ENCODE data around the gene C1orf35.

Gene C1orf35

DNA sequence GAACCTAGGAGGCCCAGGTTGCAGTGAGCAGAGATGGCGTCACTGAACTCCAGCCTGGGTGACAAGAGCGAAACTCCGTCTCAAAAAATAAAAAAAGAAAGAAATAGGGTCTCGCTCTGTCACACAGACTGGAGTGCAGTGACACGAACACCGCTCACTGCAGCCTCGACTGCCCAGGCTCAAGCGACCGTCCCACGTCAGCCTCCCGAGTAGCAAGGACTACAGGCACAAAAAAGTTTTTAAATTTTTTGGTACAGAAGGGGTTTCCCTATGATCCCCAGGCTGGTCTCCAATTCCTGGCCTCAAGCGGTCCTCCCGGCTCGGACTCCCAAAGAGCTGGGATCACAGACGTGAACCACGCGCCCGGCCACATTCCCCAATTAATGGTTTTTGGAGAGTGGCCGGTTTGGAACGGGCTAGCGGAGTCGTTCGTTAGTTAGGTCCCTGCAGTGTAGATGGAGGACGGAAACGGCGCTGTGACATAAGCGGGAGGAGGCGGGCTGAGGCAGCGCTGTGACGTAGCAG is 36.3 kb upstream of the C1orf35 start:
- Histone ChIP-seq H3K27me3 (ENCODE audit: insufficient read depth, poor library complexity, severe bottlenecking) (no peaks in the 10 kb centered on the region), H3K27ac (replicated peaks) (peak overlapping the region; percentile 75), H3K4me3 (replicated peaks; ENCODE audit: insufficient read depth, low read length) (peak overlapping the region; percentile 97)
- DNase-seq (ENCODE audit: low read depth in 1 of 2, low spot score in 1 of 2): no peak
- TF ChIP-seq GABPA (IDR thresholded peaks at IDR 0.05; ENCODE audit: low read depth) (no peak), POLR2AphosphoS5 (IDR thresholded peaks at IDR 0.05; ENCODE audit: low read depth) (peak; percentile 43; the same call in 1 of the 2 replicates), SPI1 (IDR thresholded peaks at IDR 0.05; ENCODE audit: borderline replicate concordance, low read depth) (no peak)
- TF ChIP-seq, protein P1, sequence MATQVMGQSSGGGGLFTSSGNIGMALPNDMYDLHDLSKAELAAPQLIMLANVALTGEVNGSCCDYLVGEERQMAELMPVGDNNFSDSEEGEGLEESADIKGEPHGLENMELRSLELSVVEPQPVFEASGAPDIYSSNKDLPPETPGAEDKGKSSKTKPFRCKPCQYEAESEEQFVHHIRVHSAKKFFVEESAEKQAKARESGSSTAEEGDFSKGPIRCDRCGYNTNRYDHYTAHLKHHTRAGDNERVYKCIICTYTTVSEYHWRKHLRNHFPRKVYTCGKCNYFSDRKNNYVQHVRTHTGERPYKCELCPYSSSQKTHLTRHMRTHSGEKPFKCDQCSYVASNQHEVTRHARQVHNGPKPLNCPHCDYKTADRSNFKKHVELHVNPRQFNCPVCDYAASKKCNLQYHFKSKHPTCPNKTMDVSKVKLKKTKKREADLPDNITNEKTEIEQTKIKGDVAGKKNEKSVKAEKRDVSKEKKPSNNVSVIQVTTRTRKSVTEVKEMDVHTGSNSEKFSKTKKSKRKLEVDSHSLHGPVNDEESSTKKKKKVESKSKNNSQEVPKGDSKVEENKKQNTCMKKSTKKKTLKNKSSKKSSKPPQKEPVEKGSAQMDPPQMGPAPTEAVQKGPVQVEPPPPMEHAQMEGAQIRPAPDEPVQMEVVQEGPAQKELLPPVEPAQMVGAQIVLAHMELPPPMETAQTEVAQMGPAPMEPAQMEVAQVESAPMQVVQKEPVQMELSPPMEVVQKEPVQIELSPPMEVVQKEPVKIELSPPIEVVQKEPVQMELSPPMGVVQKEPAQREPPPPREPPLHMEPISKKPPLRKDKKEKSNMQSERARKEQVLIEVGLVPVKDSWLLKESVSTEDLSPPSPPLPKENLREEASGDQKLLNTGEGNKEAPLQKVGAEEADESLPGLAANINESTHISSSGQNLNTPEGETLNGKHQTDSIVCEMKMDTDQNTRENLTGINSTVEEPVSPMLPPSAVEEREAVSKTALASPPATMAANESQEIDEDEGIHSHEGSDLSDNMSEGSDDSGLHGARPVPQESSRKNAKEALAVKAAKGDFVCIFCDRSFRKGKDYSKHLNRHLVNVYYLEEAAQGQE (IDR thresholded peaks at IDR 0.05; ENCODE audit: insufficient replicate concordance, low read depth): no peak
- TF ChIP-seq, protein P2, sequence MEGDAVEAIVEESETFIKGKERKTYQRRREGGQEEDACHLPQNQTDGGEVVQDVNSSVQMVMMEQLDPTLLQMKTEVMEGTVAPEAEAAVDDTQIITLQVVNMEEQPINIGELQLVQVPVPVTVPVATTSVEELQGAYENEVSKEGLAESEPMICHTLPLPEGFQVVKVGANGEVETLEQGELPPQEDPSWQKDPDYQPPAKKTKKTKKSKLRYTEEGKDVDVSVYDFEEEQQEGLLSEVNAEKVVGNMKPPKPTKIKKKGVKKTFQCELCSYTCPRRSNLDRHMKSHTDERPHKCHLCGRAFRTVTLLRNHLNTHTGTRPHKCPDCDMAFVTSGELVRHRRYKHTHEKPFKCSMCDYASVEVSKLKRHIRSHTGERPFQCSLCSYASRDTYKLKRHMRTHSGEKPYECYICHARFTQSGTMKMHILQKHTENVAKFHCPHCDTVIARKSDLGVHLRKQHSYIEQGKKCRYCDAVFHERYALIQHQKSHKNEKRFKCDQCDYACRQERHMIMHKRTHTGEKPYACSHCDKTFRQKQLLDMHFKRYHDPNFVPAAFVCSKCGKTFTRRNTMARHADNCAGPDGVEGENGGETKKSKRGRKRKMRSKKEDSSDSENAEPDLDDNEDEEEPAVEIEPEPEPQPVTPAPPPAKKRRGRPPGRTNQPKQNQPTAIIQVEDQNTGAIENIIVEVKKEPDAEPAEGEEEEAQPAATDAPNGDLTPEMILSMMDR (IDR thresholded peaks at IDR 0.05; ENCODE audit: insufficient read depth, low read length): no peak

DNA sequence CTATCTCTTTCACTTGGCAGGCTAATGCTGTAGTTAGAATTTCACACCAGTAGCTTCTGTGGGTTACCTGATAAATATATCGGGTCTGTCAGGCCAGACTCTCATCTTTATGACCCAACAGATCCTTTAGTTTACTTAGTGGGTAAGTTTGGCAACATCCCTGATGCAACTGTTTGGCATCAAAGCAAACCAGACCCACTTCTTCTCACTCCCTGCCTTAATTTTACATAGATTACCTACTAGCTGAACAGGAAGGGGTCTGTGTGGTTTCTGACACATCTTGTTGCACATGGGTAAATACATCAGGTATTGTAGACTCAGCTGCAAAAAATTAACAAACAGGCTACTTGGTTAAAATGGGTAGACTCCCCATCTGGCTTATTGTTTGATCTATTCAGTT is 33.8 kb upstream of the C1orf35 start:
- H3K4me3 ChIP-seq (replicated peaks; ENCODE audit: insufficient read depth, low read length): no peak overlapping the region
- no peak overlapping the region for H3K27ac ChIP-seq (replicated peaks)
- no peaks in the 10 kb centered on the region for H3K27me3 ChIP-seq (ENCODE audit: insufficient read depth, poor library complexity, severe bottlenecking)
- TF ChIP-seq, protein P2 (IDR thresholded peaks at IDR 0.05; ENCODE audit: insufficient read depth, low read length): no peak
- TF ChIP-seq SPI1 (IDR thresholded peaks at IDR 0.05; ENCODE audit: borderline replicate concordance, low read depth) (no peak), POLR2AphosphoS5 (IDR thresholded peaks at IDR 0.05; ENCODE audit: low read depth) (no peak), GABPA (IDR thresholded peaks at IDR 0.05; ENCODE audit: low read depth) (no peak)
- TF ChIP-seq, protein P1 (IDR thresholded peaks at IDR 0.05; ENCODE audit: insufficient replicate concordance, low read depth): no peak
- DNase-seq (ENCODE audit: low read depth in 1 of 2, low spot score in 1 of 2): peak in 1 of 2 experiments; percentile 50

DNA sequence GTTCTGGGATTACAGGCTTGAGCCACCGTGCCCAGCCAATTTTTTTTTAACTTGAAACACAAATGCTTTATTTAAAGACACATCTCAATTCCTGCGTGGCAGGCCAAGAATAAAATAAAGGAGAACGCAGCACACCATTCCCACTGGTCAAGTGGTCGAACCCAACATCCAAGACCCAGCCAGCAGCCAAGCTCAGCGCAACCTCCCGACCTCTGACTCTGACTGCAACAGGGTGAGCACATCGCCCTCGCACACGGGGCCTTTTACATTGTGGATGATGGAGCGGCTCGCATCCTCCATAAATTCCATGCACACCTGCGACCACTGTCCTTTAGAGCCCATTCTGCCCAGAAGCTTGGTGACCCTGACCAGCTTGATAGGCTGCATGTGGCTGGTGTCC is 31.5 kb upstream of the C1orf35 start:
- no peaks in the 10 kb centered on the region for H3K27me3 ChIP-seq (ENCODE audit: insufficient read depth, poor library complexity, severe bottlenecking)
- no peak for DNase-seq (ENCODE audit: low read depth in 1 of 2, low spot score in 1 of 2)
- H3K4me3 ChIP-seq (replicated peaks; ENCODE audit: insufficient read depth, low read length): no peak overlapping the region
- TF ChIP-seq, protein P1 (IDR thresholded peaks at IDR 0.05; ENCODE audit: insufficient replicate concordance, low read depth): no peak
- TF ChIP-seq SPI1 (IDR thresholded peaks at IDR 0.05; ENCODE audit: borderline replicate concordance, low read depth) (no peak), POLR2AphosphoS5 (IDR thresholded peaks at IDR 0.05; ENCODE audit: low read depth) (no peak), GABPA (IDR thresholded peaks at IDR 0.05; ENCODE audit: low read depth) (no peak)
- TF ChIP-seq, protein P2 (IDR thresholded peaks at IDR 0.05; ENCODE audit: insufficient read depth, low read length): no peak
- no peak overlapping the region for H3K27ac ChIP-seq (replicated peaks)
